ENCODE data around the gene ABCC4.

DNA sequence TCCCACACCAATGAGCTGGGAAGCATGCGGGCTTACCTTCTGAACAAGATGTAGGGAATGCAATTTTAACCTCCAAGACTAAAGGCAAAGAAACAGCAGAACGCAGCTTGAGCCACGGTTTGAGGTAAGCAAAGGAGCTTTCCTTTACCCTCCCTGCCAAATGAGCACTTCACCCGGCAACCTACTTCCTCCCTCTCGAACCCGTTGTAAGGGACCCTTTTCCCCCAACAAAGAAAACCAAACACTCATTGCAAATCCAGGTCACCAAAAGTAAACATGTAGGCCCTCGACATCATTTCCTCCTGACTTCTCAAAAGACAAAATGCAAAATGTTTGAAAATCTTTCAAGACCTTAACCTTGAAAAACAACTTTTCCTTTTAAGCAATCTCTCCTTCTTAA, 65.3 kb downstream of the ABCC4 start:
- TF ChIP-seq, protein P1, sequence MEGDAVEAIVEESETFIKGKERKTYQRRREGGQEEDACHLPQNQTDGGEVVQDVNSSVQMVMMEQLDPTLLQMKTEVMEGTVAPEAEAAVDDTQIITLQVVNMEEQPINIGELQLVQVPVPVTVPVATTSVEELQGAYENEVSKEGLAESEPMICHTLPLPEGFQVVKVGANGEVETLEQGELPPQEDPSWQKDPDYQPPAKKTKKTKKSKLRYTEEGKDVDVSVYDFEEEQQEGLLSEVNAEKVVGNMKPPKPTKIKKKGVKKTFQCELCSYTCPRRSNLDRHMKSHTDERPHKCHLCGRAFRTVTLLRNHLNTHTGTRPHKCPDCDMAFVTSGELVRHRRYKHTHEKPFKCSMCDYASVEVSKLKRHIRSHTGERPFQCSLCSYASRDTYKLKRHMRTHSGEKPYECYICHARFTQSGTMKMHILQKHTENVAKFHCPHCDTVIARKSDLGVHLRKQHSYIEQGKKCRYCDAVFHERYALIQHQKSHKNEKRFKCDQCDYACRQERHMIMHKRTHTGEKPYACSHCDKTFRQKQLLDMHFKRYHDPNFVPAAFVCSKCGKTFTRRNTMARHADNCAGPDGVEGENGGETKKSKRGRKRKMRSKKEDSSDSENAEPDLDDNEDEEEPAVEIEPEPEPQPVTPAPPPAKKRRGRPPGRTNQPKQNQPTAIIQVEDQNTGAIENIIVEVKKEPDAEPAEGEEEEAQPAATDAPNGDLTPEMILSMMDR (conservative IDR thresholded peaks at IDR 0.05 in 1 of 2, IDR thresholded peaks at IDR 0.05 in 1 of 2; ENCODE audit: low read depth in 1 of 2, low read length in 2 of 2), result no peak
- TF ChIP-seq EZH2 (IDR thresholded peaks at IDR 0.05; ENCODE audit: low read length, missing control alignments), result no peak
